ENCODE data around the gene GPR84. TPM values are rescaled to one million over a fixed set of nuclear protein-coding genes. Genes with fewer than 3 reads are reported as not detected.

GPR84 gene
- total RNA-seq, 1 donor = not detected

DNA sequence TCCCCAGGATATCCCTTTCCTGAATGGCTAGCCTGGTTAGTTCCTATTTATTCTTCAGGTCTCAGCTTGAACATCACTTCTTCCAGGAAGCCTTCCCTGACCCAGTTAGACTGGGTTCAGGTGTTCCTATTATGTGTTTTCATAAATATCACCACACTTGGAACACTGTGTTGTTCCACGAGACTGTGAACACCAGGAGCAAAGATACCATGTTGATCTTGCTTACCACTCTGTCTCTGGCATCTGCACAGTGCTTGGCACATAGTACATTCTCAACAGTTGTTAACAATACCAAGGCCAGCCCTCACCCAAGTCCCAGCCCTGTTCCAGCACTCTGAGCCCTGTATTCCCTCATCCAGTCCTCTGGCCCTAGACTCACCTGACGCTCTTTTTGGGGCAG is 33.9 kb upstream of the GPR84 start:
- TF ChIP-seq, protein P1, sequence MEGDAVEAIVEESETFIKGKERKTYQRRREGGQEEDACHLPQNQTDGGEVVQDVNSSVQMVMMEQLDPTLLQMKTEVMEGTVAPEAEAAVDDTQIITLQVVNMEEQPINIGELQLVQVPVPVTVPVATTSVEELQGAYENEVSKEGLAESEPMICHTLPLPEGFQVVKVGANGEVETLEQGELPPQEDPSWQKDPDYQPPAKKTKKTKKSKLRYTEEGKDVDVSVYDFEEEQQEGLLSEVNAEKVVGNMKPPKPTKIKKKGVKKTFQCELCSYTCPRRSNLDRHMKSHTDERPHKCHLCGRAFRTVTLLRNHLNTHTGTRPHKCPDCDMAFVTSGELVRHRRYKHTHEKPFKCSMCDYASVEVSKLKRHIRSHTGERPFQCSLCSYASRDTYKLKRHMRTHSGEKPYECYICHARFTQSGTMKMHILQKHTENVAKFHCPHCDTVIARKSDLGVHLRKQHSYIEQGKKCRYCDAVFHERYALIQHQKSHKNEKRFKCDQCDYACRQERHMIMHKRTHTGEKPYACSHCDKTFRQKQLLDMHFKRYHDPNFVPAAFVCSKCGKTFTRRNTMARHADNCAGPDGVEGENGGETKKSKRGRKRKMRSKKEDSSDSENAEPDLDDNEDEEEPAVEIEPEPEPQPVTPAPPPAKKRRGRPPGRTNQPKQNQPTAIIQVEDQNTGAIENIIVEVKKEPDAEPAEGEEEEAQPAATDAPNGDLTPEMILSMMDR (IDR thresholded peaks at IDR 0.05; ENCODE audit: insufficient read depth, low read depth, low read length) = no peak
- no peak overlapping the region for H3K4me3 ChIP-seq (ENCODE audit: low read depth, low read length)
- DNase-seq (ENCODE audit: low read depth) = no peak

DNA sequence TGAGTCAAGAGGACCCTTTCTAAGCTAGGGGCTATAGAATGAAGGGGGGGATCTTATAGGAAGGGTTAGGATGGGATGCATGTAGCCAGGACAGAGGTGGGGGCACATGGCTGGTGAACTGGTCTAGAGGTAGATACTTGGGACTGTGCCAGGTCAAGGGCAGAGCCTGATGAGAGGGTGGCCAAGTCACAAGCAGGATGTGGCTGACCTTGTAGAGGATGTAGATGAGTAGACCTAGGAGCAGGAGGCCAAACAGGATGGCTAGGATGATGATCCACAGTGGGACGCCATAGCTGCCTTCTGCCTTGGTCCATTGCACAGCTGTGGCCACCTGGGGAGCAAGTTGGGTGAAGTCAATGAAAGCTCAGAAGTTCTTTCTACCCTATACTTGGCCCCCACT is 32.9 kb upstream of the GPR84 start:
- DNase-seq (ENCODE audit: low read depth) = no peak
- no peak overlapping the region for H3K4me3 ChIP-seq (ENCODE audit: low read depth, low read length)

DNA sequence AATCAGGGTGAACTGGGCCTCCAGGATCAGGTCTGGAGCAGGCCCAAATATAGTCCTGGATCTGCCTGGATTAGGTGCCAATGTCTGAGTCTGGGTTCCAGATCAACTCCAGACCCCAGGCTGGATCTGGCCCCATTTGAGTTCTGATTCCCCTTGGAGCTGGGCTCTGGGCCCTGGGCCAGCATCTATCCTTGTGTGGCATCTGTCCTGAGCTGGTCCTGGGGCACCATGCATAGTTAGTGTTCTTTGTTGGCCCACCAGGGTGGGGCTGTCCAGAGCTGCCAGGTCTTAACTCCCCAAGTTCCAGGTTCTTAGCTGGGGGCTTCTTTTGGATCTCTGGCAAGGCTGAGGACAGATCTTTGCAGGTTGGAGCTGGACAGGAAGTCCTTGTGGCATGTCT is 31.3 kb upstream of the GPR84 start:
- H3K4me3 ChIP-seq (ENCODE audit: low read depth, low read length) = no peak overlapping the region
- TF ChIP-seq, protein P1 (IDR thresholded peaks at IDR 0.05; ENCODE audit: insufficient read depth, low read depth, low read length) = no peak
- no peak for DNase-seq (ENCODE audit: low read depth)

More for the DNA sequence above, 32.9 kb upstream of the GPR84 start:
- TF ChIP-seq, protein P1 (IDR thresholded peaks at IDR 0.05; ENCODE audit: insufficient read depth, low read depth, low read length) = no peak

DNA sequence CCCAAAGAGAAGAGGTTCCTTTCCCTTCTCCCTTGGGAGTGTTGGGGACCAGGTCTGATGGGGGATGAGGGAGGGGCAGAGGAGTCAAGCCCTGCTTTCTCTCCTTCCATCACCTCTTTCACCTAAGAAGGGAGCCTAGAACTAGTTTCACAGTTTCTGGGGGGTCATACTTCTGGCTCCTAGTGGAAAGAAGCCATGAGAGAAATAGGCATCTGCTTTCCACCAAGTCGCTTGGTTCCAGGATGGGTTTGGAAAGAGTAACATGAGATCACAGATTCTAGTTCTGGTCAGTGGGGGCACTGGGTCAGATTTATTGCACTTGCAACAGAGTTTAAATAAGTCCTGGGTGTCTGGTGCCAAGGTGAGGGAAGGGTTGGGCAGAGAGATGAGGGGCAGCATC is 30.7 kb upstream of the GPR84 start:
- TF ChIP-seq, protein P1 (IDR thresholded peaks at IDR 0.05; ENCODE audit: insufficient read depth, low read depth, low read length) = no peak
- H3K4me3 ChIP-seq (ENCODE audit: low read depth, low read length) = no peak overlapping the region
- DNase-seq (ENCODE audit: low read depth) = no peak

DNA sequence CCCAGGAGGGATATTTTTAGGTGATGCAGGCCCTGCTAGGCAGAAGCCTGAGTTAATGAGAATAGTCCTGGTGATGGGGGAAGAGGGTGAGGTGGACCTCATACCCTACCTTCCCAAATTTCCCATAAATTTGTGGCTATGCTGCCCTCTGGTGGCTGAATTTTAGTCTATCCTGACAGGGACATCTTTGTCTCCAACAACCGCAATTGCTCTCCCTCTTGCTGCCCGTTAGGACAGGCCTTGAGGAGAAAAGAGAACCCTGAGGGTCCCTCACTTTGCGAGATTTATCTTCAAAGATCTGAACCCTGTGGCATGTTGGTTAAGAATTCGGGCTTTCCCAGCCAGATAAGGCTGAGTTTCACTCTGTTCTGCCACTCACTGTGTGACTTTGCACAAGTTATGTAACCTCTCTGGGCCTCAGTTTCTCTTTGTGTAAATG is 30.0 kb upstream of the GPR84 start:
- DNase-seq (ENCODE audit: low read depth) = peak; percentile 57
- TF ChIP-seq, protein P1 (IDR thresholded peaks at IDR 0.05; ENCODE audit: insufficient read depth, low read depth, low read length) = peak; percentile 61
- H3K4me3 ChIP-seq (ENCODE audit: low read depth, low read length) = no peak overlapping the region

DNA sequence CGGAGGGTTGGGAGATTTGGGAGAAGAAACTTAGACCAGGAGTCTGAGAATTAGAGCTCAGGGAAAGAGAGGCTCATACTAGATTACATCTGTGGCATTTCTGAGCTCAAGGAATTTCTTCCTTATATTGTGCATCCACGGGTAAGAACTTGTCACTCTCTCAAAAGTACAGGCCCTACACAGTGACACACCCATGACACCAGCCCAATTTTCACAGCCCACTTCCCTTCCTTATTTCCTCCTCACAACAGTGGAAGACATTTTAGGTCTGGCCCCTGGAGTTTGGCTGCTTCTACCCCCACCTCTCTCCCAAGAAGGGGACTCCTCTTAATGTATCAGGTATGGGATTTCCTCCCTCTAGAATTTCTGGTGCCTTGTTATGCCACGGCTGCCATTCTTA is 29.5 kb upstream of the GPR84 start:
- no peak overlapping the region for H3K4me3 ChIP-seq (ENCODE audit: low read depth, low read length)
- no peak for DNase-seq (ENCODE audit: low read depth)
- TF ChIP-seq, protein P1 (IDR thresholded peaks at IDR 0.05; ENCODE audit: insufficient read depth, low read depth, low read length) = no peak

DNA sequence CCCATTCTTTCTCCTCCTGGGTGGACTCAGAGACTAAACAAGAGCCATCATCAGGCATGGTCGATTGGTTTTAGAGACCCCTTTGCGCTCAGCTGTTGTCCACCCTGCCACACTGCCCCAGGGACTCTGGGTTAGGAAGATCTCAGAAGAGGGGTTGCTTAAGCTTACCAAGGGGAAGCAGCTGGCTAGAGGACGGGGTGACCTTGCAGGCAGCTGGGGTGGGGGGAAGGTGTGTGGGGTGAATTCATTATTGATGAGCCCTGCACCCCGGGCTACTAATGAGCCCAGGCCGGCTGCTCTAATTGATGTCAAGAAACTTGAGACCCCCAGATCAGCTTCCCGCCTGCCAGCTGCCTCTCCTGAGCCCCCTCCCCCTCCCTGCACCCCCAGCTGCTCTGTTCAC is 28.9 kb upstream of the GPR84 start:
- no peak for DNase-seq (ENCODE audit: low read depth)
- TF ChIP-seq, protein P1 (IDR thresholded peaks at IDR 0.05; ENCODE audit: insufficient read depth, low read depth, low read length) = no peak

More for the DNA sequence above, 28.9 kb upstream of the GPR84 start:
- no peak overlapping the region for H3K4me3 ChIP-seq (ENCODE audit: low read depth, low read length)
